ENCODE measurements around the gene CRTC1.

Gene CRTC1

DNA sequence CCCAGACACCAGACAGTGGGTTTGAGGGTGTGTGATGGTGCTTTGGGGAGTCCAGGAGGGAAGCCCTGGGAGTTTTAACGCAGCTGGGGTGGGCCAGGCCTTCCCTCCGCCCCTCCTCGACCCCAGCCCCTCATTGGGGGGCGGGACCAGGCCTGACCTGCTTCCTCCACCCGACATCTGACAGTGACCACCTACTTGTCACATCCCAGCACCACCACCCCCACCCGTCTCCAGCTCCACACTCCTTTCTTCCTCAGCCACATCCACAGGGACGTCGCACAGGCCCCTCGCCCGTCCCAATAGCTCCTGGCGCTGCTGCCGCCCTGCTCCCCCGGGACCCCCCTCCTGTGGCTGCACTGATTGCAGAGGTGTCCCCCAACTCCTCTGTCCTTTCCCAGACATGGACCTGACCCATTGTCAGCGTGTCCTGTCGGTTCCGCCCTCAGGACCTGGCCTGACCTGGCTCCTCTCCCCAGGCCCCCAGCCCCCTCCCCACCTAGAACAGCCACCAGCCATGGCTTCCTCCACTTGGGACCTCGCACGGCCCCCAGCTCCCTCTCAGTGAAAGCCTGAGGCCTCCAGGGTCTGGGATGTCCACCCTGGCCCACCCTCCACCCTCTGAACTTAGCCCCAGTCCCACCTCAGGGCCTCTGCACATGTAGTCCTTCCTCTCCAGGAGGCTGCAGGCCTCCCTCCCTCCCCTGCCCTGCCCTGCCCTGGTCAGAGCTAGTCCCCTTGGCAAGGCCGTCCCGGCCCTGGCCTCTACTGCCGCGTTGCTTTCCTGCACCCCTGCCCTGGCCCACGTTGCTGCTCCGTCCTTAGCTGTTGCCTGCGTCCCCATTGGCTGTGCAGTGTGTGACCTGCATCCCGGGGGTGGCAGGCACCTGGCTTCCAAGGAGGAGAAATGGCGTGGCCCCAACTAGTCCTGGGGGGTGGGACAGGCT is 77.2 kb downstream of the CRTC1 start:
- no peak for TF ChIP-seq GATA2 (IDR thresholded peaks at IDR 0.05; ENCODE audit: low read depth, low read length)
- TF ChIP-seq GATA3 (IDR thresholded peaks at IDR 0.05; ENCODE audit: low read depth, low read length) = no peak

DNA sequence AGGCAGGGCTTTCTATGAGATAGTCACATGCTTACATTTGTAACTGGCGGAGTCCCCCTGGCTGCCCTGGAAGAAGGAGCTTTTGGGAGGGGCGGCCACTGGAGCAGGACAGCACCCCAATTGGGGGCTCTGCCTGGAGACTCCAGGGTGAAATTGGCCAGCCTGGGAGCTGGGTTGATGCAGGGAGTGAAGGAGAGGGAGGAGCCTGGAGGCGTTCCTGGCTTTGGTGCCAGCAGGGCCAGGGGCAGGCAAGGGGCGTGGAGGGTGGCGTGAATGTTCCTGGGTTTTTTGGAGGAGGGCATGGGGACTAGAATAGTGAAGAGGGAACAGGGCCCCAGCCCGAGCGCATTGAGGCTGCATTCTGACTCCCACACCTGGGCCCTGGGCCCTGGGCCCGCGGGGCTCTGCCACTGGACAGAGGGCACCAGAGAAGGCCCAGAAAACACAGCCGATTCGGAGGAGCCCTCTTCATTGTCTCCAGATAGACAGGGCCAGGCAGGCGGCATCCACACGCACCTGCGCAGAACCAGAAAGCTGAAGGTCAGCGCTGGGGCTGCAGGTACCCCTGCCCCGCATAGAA is 78.1 kb downstream of the CRTC1 start:
- TF ChIP-seq GATA2 (IDR thresholded peaks at IDR 0.05; ENCODE audit: low read depth, low read length) = no peak
- TF ChIP-seq GATA3 (IDR thresholded peaks at IDR 0.05; ENCODE audit: low read depth, low read length) = no peak

DNA sequence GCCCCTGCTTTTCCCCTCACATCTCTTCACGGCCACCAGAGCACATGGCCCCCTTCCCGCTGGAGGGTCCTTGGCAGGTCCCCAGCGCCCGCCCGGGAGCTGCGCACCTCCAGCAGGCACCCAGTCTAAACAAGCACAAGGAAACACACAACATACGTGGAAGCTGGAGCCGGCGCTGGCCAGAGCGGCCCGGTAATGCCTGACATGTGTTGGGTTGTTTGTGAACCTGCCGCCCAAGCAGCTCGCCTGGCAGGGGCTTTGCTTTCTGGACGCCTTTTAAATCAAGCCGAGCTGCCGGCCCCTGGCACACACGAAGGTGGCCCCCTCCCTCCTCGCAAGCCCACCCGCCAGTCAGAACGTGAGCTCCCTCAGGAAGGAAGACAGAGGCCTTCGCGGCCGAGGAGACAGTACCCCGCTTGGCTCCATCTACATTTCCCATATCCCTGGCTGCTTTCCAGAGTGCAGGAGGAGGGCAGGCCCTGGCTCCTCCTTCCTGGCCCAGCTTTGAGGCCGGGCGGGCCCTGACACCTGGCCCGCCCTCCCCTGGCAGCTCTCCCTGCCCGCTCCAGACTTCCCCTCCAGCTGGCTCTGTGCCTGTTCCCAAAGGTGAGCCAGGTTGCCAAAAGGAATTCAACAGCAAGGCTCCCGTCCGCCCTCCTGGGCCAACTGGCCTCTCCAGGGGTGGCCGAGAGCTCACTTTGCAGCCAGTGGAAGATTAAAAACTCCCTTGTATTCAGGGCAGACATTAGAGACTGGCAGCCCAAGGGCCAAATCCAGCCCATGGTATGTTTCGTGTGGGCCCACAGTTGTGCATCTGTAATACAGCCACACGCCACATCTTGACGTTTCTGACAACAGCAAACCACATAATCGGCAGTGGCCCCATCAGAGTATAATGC is 78.9 kb downstream of the CRTC1 start:
- TF ChIP-seq GATA2 (IDR thresholded peaks at IDR 0.05; ENCODE audit: low read depth, low read length) (no peak), GATA3 (IDR thresholded peaks at IDR 0.05; ENCODE audit: low read depth, low read length) (no peak)

DNA sequence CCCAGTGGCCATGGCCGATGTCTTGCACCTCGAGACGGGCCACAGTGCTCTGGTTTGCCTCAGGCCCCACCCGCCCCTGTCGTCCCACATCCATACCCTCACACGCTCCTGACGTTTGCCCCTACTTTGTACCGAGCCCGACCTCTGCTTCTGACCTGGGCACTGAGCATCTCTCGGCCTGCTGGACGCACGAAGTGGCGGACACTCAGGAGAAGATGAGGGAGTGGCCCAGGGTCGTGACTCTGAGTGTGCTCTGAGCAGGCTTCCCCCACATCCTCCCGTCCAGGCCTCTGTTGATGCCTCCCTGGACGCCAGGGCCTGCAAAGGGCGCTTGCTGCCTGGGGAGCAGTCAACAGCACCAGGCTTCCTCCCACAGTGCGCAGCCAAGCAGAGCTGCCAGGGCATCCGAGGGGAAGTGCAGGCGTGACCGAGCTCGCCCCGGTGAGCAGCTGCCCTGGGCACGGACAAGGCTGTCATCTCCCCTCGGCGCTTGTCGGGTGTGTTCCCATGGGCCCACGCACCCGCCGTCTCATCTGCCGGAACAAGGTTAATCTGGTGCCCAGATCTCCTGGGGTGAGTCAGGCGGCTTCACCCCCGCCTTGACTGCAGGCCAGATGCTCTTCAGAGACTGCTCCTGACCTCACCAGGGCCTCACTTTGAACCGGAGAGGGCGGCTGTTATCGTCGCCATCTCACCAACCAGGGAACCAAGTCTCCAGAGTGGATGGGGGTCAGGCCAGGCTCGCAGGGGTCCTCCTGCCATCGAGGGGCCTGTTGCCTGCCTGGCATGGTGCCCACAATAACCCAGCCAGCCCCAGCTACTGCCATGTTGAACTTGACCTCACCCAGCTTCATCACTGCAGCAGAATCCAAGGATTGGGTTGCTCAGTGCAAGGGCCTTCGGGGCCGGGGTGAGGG is 80.5 kb downstream of the CRTC1 start:
- TF ChIP-seq GATA3 (IDR thresholded peaks at IDR 0.05; ENCODE audit: low read depth, low read length) (no peak; the same call in 1 of the 2 replicates), GATA2 (IDR thresholded peaks at IDR 0.05; ENCODE audit: low read depth, low read length) (peak; percentile 99)

DNA sequence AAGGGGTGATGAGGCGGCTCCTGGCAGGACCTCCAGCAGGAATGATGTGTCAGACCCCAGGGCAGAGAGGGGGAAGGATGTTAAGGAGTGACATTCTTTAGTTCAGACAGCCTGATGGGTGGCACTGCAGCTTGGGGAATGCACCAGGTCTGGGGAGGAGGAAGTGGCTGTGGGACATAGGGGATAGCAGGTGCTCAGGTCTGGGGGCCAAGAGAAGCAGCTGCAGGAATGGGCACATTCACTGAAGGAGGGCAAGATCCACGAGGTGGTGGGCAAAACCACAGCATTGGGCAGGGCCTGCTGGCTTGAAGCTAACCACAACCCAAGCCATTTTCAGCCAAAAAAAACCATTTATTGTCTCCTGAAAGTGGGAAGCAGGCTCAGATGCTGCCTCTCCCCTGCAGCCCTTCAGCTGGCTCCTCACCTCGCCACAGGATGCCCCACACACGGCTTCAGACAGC is 81.1 kb downstream of the CRTC1 start:
- no peak for TF ChIP-seq GATA2 (IDR thresholded peaks at IDR 0.05; ENCODE audit: low read depth, low read length)
- TF ChIP-seq GATA3 (IDR thresholded peaks at IDR 0.05; ENCODE audit: low read depth, low read length) = no peak

DNA sequence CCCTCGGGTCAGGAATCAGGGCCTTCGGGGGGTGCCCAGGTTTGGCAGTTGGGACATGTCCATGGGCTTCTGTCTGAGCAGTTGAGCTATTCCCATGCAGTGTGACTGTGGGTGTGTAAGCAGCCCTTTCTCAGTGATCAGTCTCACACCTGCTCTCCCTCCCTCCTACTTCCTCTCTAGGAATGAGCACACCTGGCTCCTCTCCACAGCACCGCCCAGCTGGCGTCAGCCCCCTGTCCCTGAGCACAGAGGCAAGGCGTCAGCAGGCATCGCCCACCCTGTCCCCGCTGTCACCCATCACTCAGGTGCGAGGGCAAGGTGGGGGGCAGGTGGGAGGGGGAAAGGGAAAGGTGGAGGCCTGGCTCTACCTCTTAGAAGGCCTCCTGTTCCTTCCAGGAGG is 81.7 kb downstream of the CRTC1 start:
- no peak for TF ChIP-seq GATA2 (IDR thresholded peaks at IDR 0.05; ENCODE audit: low read depth, low read length)

DNA sequence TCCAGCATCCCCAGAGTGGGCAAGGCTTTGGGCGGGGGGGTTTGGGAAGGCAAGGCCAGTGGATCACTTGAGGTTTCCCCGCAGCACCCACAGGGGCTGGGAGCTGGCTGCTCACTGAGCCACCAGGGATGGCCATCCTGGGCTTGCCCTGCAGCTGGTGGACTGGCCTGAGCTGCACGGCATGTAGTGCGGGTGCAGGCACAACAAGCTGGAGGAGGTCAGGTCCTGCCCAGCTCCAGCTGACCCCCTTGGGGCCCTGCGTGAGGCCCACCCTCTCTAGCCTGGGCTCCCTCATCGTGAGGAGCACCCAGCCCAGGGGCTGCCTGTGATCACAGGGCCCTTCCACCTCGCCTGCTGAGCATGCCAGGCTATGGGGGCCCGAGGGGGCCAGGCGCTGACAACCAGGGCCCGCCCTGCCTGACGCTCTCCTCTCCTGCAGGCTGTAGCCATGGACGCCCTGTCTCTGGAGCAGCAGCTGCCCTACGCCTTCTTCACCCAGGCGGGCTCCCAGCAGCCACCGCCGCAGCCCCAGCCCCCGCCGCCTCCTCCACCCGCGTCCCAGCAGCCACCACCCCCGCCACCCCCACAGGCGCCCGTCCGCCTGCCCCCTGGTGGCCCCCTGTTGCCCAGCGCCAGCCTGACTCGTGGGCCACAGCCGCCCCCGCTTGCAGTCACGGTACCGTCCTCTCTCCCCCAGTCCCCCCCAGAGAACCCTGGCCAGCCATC is 84.7 kb downstream of the CRTC1 start:
- no peak for TF ChIP-seq GATA3 (IDR thresholded peaks at IDR 0.05; ENCODE audit: low read depth, low read length)
- no peak for TF ChIP-seq GATA2 (IDR thresholded peaks at IDR 0.05; ENCODE audit: low read depth, low read length)

DNA sequence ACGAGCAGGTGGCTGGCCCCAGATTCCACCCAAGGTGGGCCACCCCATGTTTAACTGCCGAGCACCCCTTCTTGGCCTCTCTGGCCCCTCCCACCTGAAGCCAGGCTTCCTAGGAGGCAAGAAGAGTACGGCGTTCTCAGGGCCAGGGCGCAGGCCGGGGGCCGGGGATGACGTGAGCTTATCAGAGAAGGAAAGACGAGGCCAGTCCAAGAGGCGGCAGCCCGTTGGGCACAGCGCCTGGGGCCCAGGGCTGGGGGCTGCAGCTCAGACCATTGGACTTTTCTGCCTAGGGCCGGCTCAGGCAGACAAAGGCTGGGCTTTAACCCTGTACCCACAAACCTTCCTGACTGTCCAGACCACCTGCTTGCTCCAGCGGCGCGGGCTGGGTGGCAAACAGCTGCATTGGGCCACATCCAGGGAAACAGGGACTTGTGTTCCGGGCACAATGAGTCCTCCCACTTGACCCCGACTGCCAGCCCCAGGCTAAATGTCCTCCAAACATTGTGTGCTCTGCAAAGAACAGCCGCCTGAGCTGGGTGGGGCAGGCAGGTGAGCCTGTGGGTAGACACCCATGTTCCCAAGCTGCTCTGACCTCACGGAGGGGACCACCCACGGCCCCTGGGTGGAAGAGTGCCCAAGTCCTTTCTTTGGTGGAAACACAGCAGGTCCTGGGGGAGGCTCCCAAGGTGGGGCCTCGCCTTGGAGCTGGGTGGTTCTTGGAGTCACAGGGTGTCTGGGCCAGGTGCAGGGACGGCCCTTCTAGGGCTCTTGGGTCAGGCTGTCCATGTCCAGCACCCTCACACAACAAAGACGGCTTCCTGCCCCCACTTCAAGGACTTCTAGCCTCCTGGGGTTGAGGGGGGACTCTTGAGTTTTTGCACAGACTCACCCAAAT is 85.8 kb downstream of the CRTC1 start:
- no peak for TF ChIP-seq GATA2 (IDR thresholded peaks at IDR 0.05; ENCODE audit: low read depth, low read length)
- no peak for TF ChIP-seq GATA3 (IDR thresholded peaks at IDR 0.05; ENCODE audit: low read depth, low read length)

DNA sequence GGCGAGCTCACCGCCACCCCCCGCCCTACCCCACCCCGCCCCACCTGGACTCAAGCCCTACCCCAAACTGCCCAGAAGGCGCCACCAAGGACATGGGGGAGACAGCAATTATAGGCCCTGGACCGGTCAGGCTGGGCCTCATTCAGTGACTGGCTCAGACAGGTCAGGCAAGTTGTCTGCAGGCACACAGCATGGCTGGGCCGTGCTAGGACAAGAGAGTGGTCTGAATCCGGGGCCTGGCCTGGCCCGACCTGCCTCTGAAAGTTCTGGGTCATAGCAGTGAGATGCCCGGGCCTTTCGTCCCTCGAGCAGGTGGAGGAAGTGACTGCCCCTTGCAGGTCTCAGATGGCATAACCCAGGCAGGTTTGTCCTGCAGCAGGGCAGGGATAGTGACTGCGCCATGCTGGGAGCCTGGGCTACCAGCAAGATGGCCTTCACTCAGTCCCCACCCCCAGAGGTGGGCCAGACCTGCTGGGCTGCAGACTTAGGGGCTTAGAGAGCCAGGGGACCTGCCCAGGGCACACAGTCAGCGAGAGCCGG is 86.6 kb downstream of the CRTC1 start:
- no peak for TF ChIP-seq GATA2 (IDR thresholded peaks at IDR 0.05; ENCODE audit: low read depth, low read length)
- no peak for TF ChIP-seq GATA3 (IDR thresholded peaks at IDR 0.05; ENCODE audit: low read depth, low read length)

DNA sequence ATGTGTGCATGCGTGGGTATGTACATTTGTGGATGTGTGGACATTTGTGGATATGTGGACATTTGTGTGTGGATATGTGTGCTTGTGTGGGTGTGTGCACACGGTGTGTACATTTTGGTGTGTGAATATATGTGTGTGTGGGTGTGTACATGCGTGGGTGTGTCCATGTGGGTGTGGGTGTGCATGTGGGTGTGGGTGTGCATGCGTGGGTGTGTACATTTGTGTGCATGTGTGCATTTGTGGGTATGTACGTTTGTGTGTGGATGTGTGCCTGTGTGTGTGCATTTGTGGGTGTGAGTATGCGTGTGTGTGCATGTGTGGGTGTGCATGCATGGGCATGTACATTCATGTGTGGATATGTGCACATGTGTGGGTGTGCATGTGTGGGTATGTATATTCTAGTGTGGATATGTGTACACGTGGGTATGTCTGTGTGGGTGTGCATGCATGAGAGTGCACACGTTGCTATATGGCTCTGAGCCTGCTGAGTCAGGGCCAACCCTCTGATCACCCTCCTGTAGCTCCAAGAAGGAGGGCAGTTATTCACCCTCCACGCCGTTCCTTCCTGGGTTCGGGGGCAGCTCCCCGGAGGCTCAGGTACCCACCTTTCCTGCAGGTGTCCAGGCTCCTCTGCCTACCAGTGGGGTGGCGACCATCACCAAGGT is 87.3 kb downstream of the CRTC1 start:
- TF ChIP-seq GATA2 (IDR thresholded peaks at IDR 0.05; ENCODE audit: low read depth, low read length) = no peak
- no peak for TF ChIP-seq GATA3 (IDR thresholded peaks at IDR 0.05; ENCODE audit: low read depth, low read length)
